Stimulated activated CD4-positive, alpha-beta T cell treated with anti-CD3 and anti-CD28 coated beads, Interleukin-12 subunit alpha, Interleukin-12 subunit beta, amount 100 ng/mL, for 48 hours (primary cell): ENCODE measurements around the gene HSP90AB1.

ENCODE experiments used
- DNase-seq, 3 donors: peaks; one replicate each; pipeline ENCODE4 v3.0.0-alpha.2; 2020; ENCODE audit warnings: low read depth in 2 of 3, low spot score in 1 of 3

HSP90AB1 gene

GRCh38 chr6:44246663-44247337 is at the start of gene HSP90AB1:
TSS of gene HSP90AB1 (plus strand) at chr6:44247101. CDS start at chr6:44248630, 1,529 bp downstream.
- peak; percentile 94 to 98 (median 97) for DNase-seq

GRCh38 chr6:44198684-44199083 is 48.2 kb upstream of the HSP90AB1 start:
- no peak for DNase-seq

- DNase-seq = no peak
Observed at GRCh38 chr6:44199883-44200282, 47.0 kb upstream of the HSP90AB1 start.

GRCh38 chr6:44201200-44201599 is 45.7 kb upstream of the HSP90AB1 start:
- no peak for DNase-seq

GRCh38 chr6:44201638-44202303 is 45.1 kb upstream of the HSP90AB1 start:
- no peak for DNase-seq

- no peak for DNase-seq
Observed at GRCh38 chr6:44202332-44202971, 44.4 kb upstream of the HSP90AB1 start.

GRCh38 chr6:44202972-44203750 is 43.7 kb upstream of the HSP90AB1 start:
- DNase-seq = no peak

- DNase-seq = no peak
Observed at GRCh38 chr6:44203955-44204354, 42.9 kb upstream of the HSP90AB1 start.

GRCh38 chr6:44207966-44208365 is 38.9 kb upstream of the HSP90AB1 start:
- no peak for DNase-seq

GRCh38 chr6:44211284-44211683 is 35.6 kb upstream of the HSP90AB1 start:
- DNase-seq = no peak

- no peak for DNase-seq
Observed at GRCh38 chr6:44214307-44214706, 32.6 kb upstream of the HSP90AB1 start.

GRCh38 chr6:44216677-44217331 is 30.1 kb upstream of the HSP90AB1 start, which contains the start of gene MYMX:
TSS of gene MYMX (plus strand) at chr6:44216926. CDS start at chr6:44217472, 546 bp downstream.
- no peak for DNase-seq

GRCh38 chr6:44217332-44218143 is 29.4 kb upstream of the HSP90AB1 start:
- DNase-seq = no peak

GRCh38 chr6:44219053-44219814 is 27.7 kb upstream of the HSP90AB1 start:
- DNase-seq = no peak

GRCh38 chr6:44219815-44220784 is 26.8 kb upstream of the HSP90AB1 start:
- no peak for DNase-seq

GRCh38 chr6:44220913-44221290 is 26.0 kb upstream of the HSP90AB1 start:
- DNase-seq = no peak

- DNase-seq = peak; percentile 65 to 75 (median 67)
Observed at GRCh38 chr6:44221291-44221960, 25.5 kb upstream of the HSP90AB1 start.

GRCh38 chr6:44221961-44222335 is 25.0 kb upstream of the HSP90AB1 start:
- no peak for DNase-seq
